ACHN (cell line): ENCODE measurements around the gene SFRP2.
A peak's percentile ranks its signal among the peaks of the same experiment; 100 is the strongest.

Experiments used
- DNase-seq: peaks from one replicate; pipeline ENCODE4 v3.0.0-alpha.2; 2015
- in situ Hi-C: cut with HindIII; loops from 2 replicates; pipeline ENCODE4 v1.10.0; 2017; ENCODE audit warnings: low sequenced_read_pairs, low pct_ligation_motif_present, low pct_unique_long_range_greater_than_20kb

The SFRP2 gene

GRCh38 chr4:153780876-153781275 lies 8.0 kb downstream of the SFRP2 start:
- DNase-seq = no peak
- in situ Hi-C loops = no loop called here

DNA sequence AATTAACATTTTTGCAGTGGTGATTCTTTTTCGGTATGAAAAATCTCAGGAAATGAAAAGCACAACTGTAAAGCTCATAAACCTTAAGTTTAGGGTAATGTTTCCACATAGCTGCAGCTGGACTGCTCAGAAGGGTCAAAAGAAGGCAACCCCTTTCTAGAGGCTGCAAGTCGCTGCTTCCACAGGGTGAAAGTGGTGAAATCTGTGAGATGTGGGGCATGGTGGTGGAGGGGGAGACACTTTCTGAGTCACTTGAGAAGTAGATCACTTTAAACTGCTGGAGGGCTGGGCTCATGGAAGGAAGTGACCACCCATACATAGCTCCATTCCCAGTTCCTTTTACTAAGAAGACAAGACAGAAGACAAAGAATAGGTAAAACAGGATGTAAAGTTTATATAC lies 8.7 kb downstream of the SFRP2 start:
- in situ Hi-C loops = no loop called here
- no peak for DNase-seq

DNA sequence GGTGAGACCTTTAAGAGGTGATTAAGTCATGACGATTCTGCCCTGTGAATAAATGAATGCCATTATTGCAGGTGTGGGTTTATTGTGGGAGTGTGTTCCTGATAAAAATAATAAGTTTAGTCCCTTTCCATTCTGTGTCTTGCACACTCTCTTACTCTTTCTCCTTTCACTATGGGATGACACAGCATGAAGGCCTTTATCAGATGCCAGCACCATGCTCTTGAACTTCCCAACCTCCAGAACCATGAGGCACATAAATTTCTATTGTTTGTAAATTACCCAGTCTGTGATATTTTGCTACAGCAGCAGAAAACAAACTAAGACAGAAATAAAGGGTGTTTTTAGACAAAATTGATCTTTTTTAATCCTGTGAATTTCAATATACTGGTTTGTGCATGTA lies 10.5 kb downstream of the SFRP2 start:
- no peak for DNase-seq
- in situ Hi-C loops = no loop called here

DNA sequence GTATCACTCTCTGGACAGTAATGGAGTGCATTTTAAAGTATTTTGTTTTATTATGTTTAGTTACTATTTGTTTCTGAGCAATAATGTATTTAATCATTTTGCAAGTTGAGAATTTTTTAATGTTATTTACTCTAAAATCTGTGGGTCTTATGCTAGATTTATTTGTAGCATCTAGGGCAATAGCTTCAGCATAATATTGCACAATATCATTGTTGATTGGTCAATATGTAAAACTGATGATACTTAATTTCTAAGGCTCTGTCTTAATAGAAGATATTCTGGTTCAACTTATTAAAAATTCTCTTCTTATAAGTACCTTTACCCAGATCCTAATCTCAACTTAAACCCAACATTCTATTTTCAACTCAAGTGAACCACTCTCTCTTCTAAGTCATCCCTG lies 11.5 kb downstream of the SFRP2 start:
- no peak for DNase-seq
- in situ Hi-C loops = no loop called here

DNA sequence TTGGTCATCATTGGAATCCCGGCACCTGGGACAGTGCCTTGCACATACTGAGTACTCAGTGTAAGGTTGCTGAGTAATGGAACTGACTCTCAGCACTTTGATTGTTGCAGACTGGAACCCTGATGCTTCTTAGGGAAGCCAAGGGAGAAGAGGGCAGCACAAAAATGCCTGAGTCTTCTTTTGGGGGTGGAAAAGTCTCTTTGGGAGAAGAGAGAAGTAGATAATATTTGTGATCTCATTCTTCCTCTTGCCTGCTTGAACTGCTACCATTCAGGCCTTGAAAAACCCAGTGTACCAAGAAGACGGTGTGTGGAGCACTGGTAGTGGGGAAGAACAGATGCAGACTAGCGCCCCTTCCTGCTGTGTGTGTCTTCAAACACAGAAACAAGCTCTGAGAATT lies 12.3 kb downstream of the SFRP2 start:
- DNase-seq = no peak
- in situ Hi-C loops = no loop called here

DNA sequence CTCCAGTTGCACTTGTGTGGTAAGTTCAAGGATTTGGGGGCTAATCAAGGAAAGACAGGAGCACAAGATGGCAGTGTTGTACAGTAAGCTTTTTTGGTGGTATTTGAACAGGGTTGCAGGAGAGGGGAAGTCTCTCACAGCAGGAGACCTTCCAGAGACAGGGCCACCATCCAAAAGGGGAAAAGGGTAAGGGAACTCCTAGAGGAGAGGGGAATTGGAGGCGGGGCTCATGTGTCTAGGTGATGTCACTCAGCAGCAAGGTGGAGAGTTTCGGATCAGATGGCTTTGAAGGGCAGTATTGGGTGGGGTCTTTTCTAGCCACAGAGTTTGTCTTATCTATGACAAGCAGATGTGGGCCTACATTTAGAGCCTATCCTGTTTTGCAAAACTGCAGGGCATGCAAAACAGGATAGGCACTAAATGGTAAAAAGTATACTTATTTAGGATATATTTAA lies 15.6 kb downstream of the SFRP2 start:
- no peak for DNase-seq
- in situ Hi-C loops = no loop called here

DNA sequence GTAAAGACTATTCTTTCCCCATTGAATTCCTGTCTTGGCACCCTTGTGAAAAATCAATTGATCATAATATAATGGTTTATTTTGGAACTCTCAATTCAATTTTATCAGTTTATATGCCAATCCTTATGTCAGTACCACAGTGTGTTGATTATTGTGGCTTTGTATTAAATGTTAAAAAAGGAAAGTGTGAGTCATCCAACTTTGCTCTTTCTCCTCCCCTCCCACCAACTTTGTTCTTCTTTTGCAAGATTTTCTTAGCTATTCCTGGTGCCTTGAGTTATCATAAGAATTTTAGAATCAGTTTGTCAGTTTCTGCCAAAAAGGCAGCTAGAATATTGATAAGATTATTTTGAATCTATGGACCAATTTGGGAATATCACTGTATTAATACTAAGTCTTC lies 17.8 kb downstream of the SFRP2 start:
- DNase-seq = no peak
- in situ Hi-C loops = no loop called here

- in situ Hi-C loops = no loop called here
Observed at GRCh38 chr4:153766758-153767157, 22.1 kb downstream of the SFRP2 start.

DNA sequence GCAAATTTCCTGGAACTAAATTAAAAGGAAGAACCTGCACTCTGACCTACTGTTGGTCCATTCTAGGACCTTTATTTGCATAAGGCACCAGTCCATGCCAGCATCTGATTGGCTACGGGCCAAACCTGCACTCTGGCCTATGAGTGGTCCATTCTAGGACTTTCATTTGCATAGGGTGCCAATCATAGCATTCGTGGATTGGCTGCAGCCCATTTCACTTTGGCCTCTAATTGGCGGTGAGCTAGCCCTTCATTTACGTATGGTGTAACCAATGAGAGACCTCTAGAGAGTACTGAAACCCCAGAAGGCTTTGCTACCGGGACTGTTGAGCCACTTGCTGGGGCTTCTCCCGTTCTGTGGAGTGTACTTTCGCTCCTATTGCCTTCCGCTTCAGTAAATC lies 23.0 kb downstream of the SFRP2 start:
- in situ Hi-C loops = no loop called here
- no peak for DNase-seq

More at GRCh38 chr4:153766758-153767157, 22.1 kb downstream of the SFRP2 start:
- DNase-seq = no peak

GRCh38 chr4:153764601-153765368 lies 24.1 kb downstream of the SFRP2 start:
- in situ Hi-C loops = no loop called here
- no peak for DNase-seq

- in situ Hi-C loops = no loop called here
- DNase-seq = peak; percentile 23
Observed at GRCh38 chr4:153763404-153763803, 25.5 kb downstream of the SFRP2 start.

GRCh38 chr4:153759407-153760316 lies 29.2 kb downstream of the SFRP2 start, which contains the start of gene RNF175:
TSS of gene RNF175 (minus strand) at chr4:153760024. CDS start at chr4:153759862, 162 bp downstream.
- in situ Hi-C loops = no loop called here
- peak; percentile 9 for DNase-seq

DNA sequence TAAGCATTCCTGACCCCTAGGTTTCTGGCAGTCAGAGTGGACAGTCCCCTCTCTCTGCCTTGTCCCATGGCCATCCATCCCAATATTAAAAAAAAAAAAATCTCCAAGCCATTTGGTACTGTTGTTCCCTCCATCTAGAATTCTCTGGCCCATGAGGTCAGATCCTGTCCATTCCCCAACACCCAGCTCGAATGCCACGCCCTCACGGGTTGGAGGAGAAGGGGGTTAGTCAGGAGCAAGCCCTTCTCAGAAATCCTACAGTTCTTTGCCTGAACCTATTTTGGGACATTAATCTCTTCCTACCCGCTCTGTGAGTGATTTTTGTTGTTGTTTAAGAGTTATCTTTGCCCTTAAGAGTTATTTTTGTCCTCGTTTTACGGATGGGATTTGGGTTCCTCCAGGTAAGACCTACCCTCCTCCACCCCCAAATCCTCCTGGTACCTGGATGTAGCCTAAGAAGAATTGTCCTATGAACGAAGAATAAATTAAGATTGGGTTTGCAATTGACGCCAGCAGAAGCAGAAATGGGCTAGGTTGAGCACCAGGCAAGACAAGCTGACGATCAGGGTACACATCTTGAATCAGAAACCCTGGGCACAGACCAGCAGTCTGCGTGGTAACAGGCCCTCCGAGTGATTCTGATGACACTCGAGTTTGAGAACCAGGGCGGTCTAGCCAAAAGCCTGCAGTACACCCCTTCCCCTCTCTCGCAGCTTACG lies 30.0 kb downstream of the SFRP2 start:
- no peak for DNase-seq
- in situ Hi-C loops = no loop called here

- DNase-seq = no peak
- in situ Hi-C loops = no loop called here
Observed at GRCh38 chr4:153758136-153758535, 30.7 kb downstream of the SFRP2 start.

GRCh38 chr4:153757407-153757806 lies 31.5 kb downstream of the SFRP2 start:
- peak; percentile 30 for DNase-seq
- in situ Hi-C loops = no loop called here

DNA sequence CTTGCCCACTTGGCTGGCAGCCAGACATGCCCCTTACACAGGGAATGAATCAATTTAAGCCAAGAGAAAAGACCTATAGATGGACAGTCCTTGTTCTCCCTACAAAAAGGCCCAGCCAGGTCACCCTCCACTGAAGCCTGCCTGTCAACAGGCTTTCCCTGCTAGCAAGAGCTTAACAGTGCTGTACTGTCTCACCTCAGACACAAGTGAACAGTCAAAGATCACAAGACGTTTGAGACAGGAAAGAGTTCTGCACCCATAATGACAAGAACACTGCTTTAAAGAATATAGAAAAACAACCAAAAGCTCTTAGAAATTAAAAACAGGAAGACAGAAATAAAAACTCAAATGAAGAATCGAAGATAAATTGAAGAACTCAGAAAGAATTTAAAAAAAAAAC lies 33.7 kb downstream of the SFRP2 start:
- DNase-seq = no peak
- in situ Hi-C loops = no loop called here

GRCh38 chr4:153750197-153750817 lies 38.6 kb downstream of the SFRP2 start:
- DNase-seq = peak; percentile 77
- in situ Hi-C loops = no loop called here

DNA sequence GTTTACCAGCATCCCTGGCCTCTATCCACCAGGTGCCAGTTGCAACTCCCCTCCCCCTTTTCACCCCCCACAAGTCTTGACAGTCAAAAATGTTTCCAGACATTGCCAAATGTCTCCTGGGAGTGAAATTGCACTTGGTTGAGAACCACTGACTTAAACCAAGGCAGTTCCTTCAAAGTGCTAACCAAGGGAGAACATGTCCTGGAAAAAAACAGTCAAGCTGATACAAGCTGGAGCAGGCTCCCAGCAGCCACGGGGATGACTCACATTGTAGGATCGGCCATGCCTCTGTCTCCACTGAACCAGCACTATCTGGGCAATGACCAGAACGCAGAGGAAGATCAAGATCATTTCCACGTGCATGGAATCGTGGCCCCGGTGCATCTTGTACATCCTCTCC lies 40.5 kb downstream of the SFRP2 start:
- in situ Hi-C loops = no loop called here
- DNase-seq = peak; percentile 61
